GM18508 (cell line): ENCODE data around the gene RANBP1.
"Not testable (repeated sequence)": the region's sequence is repeated elsewhere in the genome, so short reads cannot be mapped to it uniquely, and the experiment has no call there.

Experiments
- ATAC-seq: cut with Tn5 transposase; IDR thresholded peaks from one replicate; pipeline ENCODE4 v1.9.1; 2021; ENCODE audit warnings: moderate number of reproducible peaks; ENCODE audit not compliant: insufficient read depth, unreplicated experiment

The RANBP1 gene

DNA sequence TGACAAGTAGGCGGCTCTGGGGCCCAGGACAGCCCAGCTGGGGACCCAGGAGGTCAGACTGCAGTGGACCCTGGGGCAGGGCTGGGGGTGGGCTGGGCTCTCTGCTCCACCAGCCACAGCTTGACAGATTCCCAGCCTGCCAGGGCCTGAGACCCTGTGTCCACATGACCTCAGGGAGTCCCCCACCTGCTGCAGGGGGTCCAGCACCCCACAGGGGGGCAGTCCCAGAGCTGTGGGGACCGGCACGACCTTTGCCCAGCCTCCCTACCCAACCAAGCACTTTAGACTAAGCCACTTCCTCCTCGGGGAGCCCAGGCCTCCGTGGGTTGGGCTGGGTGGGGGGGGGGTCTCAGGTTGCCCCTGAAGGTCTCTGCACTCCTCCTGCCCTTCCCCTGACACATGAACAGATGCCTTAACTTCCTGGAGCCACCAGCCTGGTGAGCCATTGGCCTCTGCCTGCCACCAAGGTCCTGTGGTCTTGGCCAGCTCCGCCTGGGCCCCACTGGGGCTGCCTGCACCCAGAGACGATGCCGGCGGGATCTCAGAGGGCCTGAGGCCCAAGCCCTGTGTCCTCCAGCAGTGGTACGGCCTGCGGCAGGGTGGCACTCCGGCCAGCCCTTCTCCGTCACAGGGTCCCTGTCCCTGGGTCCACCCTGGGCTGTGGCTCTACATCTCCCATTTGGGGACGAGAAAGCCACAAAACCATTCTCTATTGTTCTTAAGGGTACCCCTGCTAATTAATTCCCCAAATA is 31.5 kb downstream of the RANBP1 start:
- ATAC-seq = no peak

DNA sequence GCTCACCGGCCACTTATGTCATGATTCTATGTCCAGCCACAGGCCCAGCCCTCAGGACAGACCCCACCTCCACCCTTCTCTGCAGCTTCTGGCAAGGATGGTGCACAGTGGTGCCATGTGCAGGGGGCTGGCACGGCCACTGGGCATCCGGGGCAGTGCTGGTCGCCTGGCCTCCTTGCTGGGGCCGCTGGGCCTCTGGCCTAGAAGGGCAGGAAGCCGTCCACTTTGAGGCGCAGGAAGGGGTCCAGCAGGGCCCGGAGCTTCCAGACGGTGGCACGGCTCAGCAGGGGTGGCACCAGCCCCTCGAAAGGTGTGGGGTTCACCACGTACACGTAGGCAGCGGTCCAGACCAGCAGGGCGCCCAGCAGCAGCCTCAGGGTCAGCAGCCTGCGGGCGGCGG is 32.5 kb downstream of the RANBP1 start:
- ATAC-seq = no peak

DNA sequence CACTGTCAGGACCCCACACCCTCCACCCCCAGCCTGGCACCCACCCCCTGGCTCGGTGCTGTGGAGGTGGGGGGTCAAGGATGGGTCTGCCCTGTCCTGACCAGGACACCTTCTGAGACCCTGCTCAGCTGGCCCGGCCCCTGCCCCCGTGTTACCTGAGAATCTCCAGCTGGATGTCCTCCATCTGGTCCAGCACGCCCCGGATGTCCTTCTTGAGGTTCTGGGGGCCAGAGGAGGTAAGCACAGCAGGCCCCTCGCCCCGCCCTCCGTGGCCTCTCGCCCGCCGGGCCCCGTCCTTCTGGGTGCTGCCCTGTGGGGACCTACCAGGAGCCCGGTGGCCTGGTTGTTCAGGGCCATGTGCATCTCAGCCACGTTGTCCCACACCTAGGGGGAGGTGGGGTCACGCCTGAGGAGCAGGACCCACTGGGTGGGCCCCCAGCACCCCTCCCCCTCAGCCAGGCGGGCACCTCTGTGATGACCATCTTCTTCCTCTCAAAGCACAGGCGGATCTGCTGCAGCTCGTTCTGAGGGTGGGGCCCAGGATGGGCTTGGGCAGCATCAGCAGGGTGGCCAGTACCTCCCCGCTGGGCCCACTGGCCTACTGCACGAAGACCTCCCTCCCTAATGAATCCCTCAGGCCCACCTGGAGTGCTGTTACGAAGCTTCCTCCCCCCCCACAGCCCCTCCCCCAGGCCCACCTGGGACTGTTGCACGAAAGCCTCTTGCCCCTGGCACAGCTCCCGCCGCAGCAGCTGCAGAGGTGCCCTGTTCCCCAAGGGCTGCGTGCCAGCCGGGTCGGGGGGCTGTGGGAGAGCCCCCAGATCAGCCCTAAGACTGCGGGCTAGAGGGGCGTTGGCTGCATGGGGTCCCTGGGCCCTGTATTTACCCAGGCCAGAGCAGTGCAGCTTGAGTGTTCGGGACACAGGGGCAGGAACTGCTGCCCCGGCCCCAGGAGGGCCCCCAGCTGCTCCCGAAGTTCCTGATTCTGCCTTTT is 33.6 kb downstream of the RANBP1 start:
- ATAC-seq = no peak

DNA sequence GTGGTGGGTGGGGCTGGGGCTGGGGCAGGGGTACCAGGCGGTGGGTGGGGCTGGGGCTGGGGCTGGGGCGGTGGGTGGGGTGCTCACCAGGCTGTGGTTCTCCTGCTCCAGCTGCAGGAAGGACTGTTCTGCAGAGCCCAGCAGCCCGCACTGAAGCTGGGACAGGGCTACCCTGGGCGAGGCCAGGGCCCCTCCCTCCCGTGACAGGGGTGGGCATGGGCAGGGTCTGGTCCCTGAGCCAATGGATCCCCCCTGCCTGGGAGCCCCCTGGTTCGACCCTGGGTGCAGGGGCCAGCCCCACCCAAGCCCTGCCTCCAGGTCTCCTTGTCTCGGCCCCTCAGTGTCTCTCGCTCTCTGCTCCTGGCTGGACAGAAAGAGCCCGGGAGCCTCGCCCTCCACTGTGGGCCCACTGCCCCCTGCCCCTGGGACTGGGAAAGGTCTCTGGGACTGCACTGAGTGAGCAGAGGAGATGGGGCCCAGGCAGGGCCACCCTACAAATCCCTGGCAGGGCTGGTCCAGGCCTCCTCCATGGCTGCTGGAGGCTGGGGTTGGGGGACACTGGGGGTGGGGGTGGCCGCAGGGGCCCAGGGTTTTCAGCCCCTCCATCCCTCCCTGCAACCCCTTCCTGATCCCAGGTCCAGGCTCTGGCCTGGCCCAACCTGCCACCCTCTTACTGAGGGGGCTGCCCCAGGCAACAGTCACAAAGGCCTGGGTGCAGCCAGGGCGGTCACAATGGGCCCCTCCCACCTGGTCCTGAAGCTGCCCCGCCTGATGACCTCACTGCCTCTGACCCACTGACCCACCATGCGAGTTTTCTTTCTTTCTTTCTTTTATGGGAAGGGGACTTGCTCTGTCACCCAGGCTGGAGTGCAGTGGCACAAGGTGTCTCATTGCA is 34.7 kb downstream of the RANBP1 start, which contains the start of gene CCDC188:
Gene CCDC188, minus strand, starts transcription at position 675 of the 895 bp plus-strand sequence. Its CDS starts 69 bp downstream, at position 606.
- ATAC-seq = no peak

DNA sequence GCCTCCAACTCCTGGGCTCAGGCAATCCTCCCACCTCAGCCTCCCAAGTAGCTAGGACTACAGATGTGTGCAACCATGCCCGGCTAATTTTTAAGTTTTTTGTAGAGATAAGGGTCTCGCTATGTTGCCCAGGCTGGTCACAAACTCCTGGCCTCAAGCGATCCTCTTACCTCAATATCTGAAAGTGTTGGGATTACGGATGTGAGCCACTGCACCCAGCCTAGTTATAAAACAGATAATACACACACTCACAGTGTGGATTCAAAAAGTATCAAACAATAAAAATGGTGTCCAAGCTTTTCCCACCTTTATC is 35.3 kb downstream of the RANBP1 start:
- no peak for ATAC-seq

DNA sequence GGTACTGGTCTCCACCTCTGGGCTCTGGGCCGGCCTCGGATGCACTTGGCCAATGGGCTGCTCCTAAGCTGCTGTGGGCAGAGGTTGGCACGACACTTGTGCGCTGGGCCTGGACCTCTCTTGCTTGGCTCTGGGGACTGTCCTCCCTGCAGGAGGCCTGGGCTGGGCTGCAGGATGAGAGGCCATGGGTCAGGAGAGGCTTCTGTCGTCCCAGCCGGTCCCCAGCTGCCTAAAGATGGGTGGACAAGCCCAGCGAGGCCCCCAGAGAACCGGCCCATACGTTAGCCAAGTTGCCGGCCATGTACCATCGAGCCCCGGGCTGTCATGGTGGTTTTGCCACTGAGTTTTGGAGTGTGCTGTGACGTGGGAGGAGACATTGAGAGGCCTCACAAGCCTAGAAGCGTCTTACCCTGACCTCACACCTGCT is 36.6 kb downstream of the RANBP1 start:
- no peak for ATAC-seq

DNA sequence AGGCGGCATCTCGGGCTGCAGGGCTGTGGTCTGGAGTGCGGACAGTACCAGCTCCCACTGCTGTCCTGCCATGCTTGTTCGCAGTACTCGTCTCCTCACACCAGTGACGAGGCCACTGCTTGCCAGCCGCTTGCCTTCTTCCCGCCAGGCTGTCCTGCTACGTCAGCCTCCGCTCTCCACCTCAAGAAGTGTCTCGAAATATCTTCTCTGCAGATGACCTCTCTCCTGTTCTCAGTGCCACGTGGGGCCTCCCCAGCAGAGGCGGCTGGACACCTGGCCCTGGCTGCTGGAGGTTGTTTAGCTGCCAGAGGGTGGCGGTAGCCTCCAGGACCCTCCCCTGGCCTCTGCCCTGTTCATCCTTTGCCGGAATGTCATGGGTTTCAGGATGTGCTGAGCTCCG is 38.0 kb downstream of the RANBP1 start:
- no peak for ATAC-seq

DNA sequence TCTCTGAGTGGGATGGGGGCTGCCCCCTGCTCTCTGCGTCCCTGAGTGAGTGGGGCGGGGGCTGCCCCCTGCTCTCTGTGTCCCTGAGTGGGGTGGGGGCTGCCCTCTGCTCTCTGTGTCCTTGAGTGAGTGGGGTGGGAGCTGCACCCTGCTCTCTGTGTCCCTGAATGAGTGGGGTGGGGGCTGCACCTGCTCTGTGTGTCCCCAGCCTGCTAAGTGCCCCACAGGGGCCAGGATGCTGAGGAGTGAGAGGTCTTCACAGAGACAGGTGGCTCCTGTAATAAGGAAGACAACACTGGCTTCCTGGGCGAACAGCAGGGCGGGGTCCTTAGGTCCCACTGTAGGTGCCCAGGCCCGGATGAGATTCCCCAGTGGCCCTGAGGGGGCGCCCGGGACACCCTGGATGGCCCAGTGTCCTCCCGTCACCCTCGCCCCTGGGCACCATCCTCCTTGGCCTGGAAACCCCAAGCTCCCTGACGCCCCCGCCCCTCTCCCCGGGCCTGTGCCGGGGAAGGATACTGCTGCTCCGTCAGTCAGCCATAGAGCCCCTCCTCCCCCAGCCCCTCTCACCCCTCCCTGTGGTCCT is 38.8 kb downstream of the RANBP1 start:
- no peak for ATAC-seq

DNA sequence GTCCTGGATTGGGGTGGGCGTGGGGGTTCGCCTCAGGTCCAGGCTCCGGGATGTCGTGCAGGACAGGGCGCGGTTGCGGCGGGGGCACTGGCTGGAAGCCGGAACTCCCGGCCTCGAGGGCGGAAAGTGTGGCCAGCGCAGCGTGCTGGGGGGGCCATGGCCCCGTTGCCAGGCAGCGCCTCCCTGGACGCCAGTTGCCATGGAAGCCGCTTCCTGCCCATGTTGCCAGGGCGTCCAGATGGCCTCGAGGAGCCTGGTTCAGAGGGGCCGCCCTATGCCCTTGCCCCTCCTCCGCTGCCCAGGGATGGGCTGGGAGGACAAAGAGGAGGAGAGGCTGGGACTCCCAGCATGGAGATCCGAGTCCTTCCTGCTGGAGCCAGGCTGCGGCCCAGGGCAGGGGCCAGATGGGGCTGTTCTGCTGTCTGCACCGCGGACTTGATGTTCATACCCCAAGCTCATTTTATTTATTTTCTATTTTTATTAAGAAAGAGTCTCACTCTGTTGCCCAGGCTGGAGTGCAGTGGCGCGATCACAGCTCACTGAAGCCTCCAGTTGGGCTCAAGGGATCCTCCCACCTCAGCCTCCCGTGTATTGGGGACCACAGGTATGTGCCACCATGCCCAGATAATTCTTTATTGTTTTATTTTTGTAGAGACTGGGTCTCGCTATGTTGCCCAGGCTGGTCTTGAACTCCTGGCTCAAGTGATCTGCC is 39.6 kb downstream of the RANBP1 start:
- ATAC-seq = no peak

DNA sequence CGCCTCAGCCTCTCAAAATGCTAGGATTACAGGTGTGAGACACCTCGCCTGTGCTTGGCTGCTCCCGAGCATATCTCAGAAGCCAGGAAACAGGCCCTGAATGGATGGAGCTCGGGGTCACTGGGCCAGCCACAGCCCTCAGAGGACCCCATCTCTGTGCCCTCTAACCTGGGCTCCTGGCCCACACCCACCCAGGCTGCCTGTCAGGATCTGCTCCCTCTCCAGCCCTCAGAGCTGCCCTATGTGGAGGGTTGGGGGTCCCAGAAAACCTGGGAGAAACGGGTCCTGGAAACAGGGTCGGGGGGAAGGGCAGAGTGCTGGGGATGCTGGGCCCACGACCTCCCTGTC is 40.1 kb downstream of the RANBP1 start:
- ATAC-seq = no peak

DNA sequence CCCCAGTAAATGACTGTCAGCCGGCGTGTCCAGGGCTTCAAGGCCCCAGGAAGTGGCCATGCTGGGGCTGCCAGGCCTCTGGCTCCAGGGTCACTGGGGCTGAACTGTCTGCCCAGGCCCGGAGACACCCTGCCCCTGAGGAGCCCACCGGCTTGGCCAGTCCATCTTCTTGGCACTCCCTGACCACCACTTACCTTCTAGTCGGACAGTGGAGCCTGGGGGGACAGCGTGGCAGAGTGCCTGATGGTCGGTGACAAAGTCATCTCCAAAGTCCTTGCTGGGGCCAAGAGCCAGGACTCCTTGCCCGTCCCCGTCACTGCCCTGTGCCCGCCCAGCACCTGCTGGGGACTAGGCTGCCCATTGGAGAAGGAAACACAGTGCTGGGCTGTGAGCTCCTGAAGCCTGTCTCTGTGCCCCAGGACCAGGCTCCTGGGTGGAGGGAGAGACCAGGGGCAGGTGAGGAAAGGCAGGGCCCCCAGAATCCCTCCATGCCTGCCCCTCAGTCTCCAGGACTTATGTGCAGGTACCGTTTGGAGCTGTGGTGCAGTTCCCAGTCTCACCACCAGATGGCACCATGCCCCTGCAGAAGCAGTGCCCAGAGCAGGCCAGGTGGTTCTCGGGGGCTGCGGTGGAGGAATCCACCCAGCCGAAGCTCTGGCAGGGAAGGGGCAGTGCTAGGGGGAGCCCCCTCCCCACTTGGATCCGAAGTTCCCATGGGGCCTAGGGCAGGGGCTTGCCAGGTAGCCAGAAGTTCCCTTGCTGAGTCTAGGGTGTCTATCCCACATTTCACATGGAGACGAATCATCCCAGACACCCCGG is 40.9 kb downstream of the RANBP1 start:
- no peak for ATAC-seq

DNA sequence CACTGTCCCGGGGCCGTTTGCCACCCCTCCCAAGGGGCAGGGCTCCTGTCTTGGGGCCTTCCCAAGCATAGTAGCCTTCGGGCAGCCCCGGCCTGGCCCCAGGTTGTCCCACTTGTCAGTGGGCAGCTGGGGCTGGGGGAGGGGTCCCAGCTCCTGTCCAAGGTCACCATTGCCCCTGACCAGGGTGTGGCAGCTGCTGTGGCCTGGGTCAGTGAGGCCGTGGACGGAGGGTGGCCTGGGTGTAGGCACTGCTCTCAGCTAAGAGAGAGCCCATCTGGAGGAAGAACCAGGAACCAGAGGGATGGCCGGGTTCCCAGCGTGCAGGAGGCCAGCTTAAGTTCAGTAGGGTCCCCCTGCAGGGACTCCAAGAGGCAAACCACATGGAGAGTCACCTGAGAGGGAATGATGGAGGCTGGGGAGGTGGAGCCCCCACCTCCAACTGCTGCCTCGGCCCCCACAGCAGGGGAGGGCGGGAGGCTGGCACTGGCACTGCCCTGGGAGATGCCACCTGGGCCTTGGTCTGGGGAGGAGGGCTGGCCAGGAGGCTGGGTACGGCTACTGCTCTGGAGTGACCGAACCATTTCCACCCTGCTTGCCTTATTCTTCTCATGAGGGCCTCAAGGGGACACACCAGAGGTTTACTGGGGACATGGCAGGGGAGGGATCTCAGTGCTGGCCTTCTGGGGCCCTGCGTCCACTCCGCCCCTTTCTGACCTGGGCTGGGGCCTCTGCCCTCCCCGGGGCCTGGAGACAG is 41.7 kb downstream of the RANBP1 start:
- ATAC-seq = no peak

DNA sequence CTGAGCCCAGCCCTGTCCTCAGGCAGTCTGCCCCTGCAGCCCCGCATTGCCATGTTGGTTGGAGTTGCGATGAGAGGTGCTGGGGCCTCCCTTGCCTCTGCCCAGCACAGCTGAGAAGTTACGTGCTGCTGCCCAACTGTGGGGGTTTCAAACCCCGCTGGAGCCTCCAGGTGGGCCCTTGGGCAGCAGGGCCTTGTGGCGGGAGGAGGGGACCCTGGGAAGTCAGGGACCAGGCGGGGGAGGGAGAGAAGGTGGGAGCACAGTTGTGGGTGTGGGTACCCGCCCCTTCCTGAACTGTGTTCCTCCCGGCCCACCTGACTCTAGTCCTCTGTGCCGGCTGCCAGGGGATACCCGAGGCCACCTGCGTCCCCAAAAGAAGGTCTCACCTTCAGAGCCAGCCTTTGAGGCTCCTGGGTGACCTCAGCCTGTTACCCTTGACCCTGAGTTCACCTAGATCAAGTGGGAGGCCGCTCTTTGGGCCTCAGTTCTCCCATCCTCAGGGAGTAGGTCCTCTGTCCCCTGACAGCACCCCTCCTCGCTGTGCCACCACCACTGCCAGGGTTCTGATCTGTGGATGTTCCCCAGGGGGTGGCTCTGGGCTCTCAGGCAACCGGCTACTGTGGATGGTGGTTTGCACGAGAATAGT is 42.6 kb downstream of the RANBP1 start:
- no peak for ATAC-seq

DNA sequence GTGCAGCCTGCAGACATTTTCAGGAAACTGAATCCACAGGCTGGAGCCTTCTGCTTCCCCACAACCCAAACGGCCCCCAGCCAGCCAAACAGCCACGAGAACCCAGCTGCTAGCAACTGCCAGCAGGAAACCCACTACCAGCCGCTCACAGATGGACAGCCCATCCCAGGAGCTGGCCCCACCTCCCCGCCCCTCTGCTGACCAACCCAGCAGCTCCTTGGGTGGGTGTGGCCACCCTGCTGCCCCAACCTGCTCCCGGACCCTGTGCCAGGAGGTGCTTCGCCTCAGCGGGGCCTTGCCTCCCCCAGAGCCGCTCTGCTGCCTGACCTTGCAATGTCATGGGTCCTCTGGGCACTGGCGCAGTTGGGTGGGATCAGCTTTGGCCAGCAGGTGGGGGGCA is 43.2 kb downstream of the RANBP1 start:
- no peak for ATAC-seq

DNA sequence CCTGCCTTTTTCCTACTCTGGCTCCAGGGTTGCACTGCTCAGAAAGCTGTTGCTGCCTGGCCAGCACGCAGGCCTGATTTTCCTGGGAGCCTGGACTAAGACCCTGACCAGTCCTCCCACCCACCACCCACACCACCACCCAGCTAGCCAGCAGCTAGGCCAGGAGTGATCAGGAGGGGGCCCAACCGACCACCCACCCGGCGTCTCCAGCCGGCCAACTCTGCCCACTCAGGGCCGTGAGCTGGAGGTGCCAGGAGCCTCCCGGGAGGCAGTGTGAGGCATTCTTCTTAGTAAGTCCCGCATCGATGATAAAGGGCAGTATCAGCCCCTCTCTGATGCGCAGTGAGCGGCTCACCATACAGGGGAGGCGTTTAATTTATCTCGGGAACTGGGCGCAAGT is 43.6 kb downstream of the RANBP1 start:
- not testable (repeated sequence) for ATAC-seq

DNA sequence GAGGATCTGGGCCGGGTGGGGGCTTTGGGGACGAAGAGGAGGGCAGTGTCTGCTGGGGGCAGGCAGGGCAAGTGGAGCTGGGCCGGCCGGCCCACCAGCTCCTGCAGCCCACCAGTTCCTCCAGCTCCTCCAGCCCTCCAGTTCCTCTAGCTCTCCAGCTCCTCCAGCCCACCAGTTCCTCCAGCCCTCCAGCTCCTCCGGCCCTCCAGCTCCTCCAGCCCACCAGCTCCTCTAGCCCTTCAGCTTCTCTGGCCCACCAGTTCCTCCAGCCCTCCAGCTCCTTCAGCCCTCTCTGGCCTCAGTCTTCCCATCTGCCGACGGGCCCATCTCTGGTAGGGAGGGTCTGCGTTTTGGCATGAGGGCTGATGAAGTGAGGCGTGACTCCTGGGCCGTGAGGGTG is 44.1 kb downstream of the RANBP1 start:
- ATAC-seq = no peak

DNA sequence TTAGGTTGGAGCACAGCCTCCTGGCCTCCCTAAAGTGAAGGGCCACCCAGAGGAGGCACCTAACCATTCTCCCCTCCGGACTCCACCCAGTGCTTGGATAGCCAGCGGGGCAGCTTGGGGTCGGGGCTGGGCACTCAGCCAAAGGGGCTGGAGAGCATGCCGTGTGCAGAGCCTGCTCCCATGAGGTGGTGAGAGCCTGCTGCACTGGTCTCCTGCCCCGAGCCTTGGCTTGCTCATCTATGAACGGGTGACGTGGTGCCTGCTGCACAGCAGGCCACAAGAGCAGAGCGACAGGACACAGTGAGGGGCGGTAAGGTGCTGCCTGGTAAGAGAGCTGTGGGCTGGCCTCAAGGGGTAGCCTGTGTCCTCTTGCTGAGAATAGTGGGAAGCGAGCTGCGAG is 49.0 kb downstream of the RANBP1 start:
- no peak for ATAC-seq

DNA sequence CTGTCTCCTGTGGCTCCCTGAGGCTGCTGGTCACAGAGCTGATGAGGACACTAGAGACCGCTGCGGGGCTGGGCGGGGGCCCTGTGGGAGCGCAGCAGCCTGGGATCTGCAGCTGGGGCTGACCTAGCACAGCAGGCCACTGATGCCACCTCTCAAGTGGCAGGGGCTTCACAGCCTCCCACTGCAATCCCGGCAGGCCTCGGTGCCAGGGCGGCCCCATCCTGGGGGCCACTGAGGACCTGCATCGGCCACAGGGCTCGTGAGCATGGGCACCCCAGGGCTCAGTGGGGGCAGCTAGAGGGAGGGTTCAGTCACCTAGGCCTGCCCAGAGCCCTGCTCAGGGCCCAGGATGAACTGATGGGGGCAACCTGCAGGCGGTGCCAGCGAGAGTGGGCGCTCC is 49.5 kb downstream of the RANBP1 start:
- no peak for ATAC-seq
